A549 (cell line): ENCODE data around the gene EAF1. TPM values are rescaled to one million over a fixed set of nuclear protein-coding genes. Genes with fewer than 3 reads are reported as not detected.

Source experiments
- ATAC-seq, 2 experiments: fragments of 200-7000 bp in 1 of 2; fragments of >200 bp in 1 of 2; cut with Nextera tagmentation in 1 of 2; cut with Tn5 transposase in 1 of 2; 3 replicates each; pipeline versions ENCODE4 v1.8.0 to v1.9.1; 2018 to 2020; ENCODE audit warnings: mild to moderate bottlenecking in 1 of 2, moderate library complexity in 1 of 2
- CTCF ChIA-PET: fragments of 300-600 bp; sonication (Branson Sonifier 250); formaldehyde crosslinking; extraction: SDS; loops from one replicate; lab custom pipeline; 2021; ENCODE audit warnings: antibody characterized with exemption, inconsistent platforms; lab: Yijun Ruan, JAX
- POLR2A ChIA-PET: fragments of 350-600 bp; formaldehyde crosslinking; extraction: SDS; loops from one replicate; lab custom pipeline; 2021; ENCODE audit warnings: antibody characterized with exemption, inconsistent platforms; lab: Yijun Ruan, JAX
- DNase-seq, 2 experiments: peaks; one replicate each; pipeline versions ENCODE4 v3.0.0 to v3.0.0-alpha.2; 2011 to 2016; ENCODE audit warnings: low read depth in 1 of 2, low spot score in 1 of 2
- FAIRE-seq: peaks from 2 replicates; lab custom pipeline; 2011; peaks lifted over from hg19 to GRCh38; lab: Jason Lieb, UNC
- H3K27ac ChIP-seq, 2 experiments: fragments of >200 bp; sonication (Bioruptor Twin); formaldehyde crosslinking; 3 replicates each; pipeline ENCODE4 v1.5.1; 2016 to 2017
- H3K4me1 ChIP-seq: fragments of >200 bp; sonication (Bioruptor Twin); formaldehyde crosslinking; 3 replicates; pipeline ENCODE4 v1.6.1; 2016
- H3K4me2 ChIP-seq: fragments of >200 bp; sonication (Bioruptor Twin); formaldehyde crosslinking; 3 replicates; pipeline ENCODE4 v1.6.1; 2016
- H3K4me3 ChIP-seq: fragments of >200 bp; sonication (Bioruptor Twin); formaldehyde crosslinking; 3 replicates; pipeline ENCODE4 v1.5.1; 2016
- H3K9me3 ChIP-seq: fragments of >200 bp; sonication (Bioruptor Twin); formaldehyde crosslinking; 3 replicates; pipeline ENCODE4 v1.6.1; 2016
- BCL3 ChIP-seq: fragments of >200 bp; sonication (Bioruptor Twin); formaldehyde crosslinking; IDR thresholded peaks from 3 replicates; pipeline ENCODE4 v1.6.1; 2016
- BHLHE40 ChIP-seq: IDR thresholded peaks from 2 replicates; pipeline ENCODE4 v1.6.1; 2012; ENCODE audit warnings: low read depth, low read length, inconsistent platforms
- CBX2 ChIP-seq: fragments of 200-600 bp; sonication (generic); IDR thresholded peaks from 2 replicates; pipeline ENCODE4 v1.6.1; 2016; ENCODE audit warnings: low read depth, mild to moderate bottlenecking, borderline replicate concordance
- ESRRA ChIP-seq: fragments of 150-350 bp; IDR thresholded peaks from 2 replicates; pipeline ENCODE4 v1.6.1; 2014; ENCODE audit warnings: mild to moderate bottlenecking, low read length, borderline replicate concordance
- FOSB ChIP-seq: fragments of 250-450 bp; sonication (Bioruptor Pico); IDR thresholded peaks from 2 replicates; pipeline ENCODE4 v1.5.0; 2020; ENCODE audit warnings: mild to moderate bottlenecking, moderate library complexity
- HDAC2 ChIP-seq: fragments of 200-600 bp; sonication (generic); IDR thresholded peaks from 2 replicates; pipeline ENCODE4 v1.6.1; 2016
- HES2 ChIP-seq: fragments of >200 bp; sonication (Bioruptor Twin); formaldehyde crosslinking; IDR thresholded peaks from 2 replicates; pipeline ENCODE4 v1.6.1; 2016
- HMGXB4 ChIP-seq: fragments of 250-450 bp; sonication (Bioruptor Pico); IDR thresholded peaks from 2 replicates; pipeline ENCODE4 v1.5.0; 2021; ENCODE audit warnings: mild to moderate bottlenecking, moderate library complexity, borderline replicate concordance
- HOXA7 ChIP-seq: fragments of 250-450 bp; sonication (Bioruptor Pico); IDR thresholded peaks from 2 replicates; pipeline ENCODE4 v1.5.0; 2020; ENCODE audit warnings: mild to moderate bottlenecking, moderate library complexity
- HOXB13 ChIP-seq: fragments of 250-450 bp; sonication (Bioruptor Pico); IDR thresholded peaks from 2 replicates; pipeline ENCODE4 v1.5.0; 2020; ENCODE audit warnings: low read depth, mild to moderate bottlenecking, moderate library complexity
- HOXB5 ChIP-seq: fragments of 250-450 bp; sonication (Bioruptor Pico); IDR thresholded peaks from 2 replicates; pipeline ENCODE4 v1.5.0; 2020; ENCODE audit warnings: mild to moderate bottlenecking, moderate library complexity
- JUN ChIP-seq, 2 experiments: fragments of >200 bp; sonication (Bioruptor Twin); formaldehyde crosslinking; IDR thresholded peaks; 2 replicates in 1 of 2; 3 replicates in 1 of 2; pipeline ENCODE4 v1.6.1; 2016 to 2017
- MAFK ChIP-seq: fragments of 450-650 bp; IDR thresholded peaks from 2 replicates; pipeline ENCODE4 v1.6.1; 2014; ENCODE audit not compliant: partially characterized antibody
- MAZ ChIP-seq: fragments of 150-350 bp; IDR thresholded peaks from 2 replicates; pipeline ENCODE4 v1.6.1; 2014; ENCODE audit warnings: antibody characterized with exemption, low read depth, low read length, borderline replicate concordance
- NFE2L2 ChIP-seq: fragments of 150-350 bp; conservative IDR thresholded peaks from 2 replicates; pipeline ENCODE4 v1.6.1; 2014; ENCODE audit warnings: low read length
- PHF8 ChIP-seq: fragments of 200-600 bp; sonication (generic); IDR thresholded peaks from 2 replicates; pipeline ENCODE4 v1.6.1; 2016; ENCODE audit warnings: low read depth, mild to moderate bottlenecking, antibody characterized with exemption, moderate library complexity, borderline replicate concordance
- POLR2A ChIP-seq: IDR thresholded peaks from 2 replicates; pipeline ENCODE4 v1.6.1; 2012; ENCODE audit warnings: mild to moderate bottlenecking, low read length
- POLR2AphosphoS2 ChIP-seq: conservative IDR thresholded peaks from 2 replicates; pipeline ENCODE4 v1.6.1; 2012; ENCODE audit warnings: low read length, improper control_type of control experiment, inconsistent platforms
- RARB ChIP-seq: fragments of 250-450 bp; sonication (Bioruptor Pico); IDR thresholded peaks from 2 replicates; pipeline ENCODE4 v1.8.0; 2021; ENCODE audit warnings: mild to moderate bottlenecking, moderate library complexity
- RCOR1 ChIP-seq: fragments of 150-350 bp; IDR thresholded peaks from 2 replicates; pipeline ENCODE4 v1.6.1; 2014; ENCODE audit warnings: antibody characterized with exemption, low read length, low read depth
- TP53 ChIP-seq: fragments of 250-450 bp; sonication (Bioruptor Pico); IDR thresholded peaks from 2 replicates; pipeline ENCODE4 v1.5.0; 2021; ENCODE audit warnings: mild to moderate bottlenecking, moderate library complexity
- ZC3H11A ChIP-seq: fragments of 450-650 bp; IDR thresholded peaks from 2 replicates; pipeline ENCODE4 v1.6.1; 2014; ENCODE audit warnings: antibody characterized with exemption, mild to moderate bottlenecking
- ZFP36 ChIP-seq: fragments of 450-650 bp; IDR thresholded peaks from 2 replicates; pipeline ENCODE4 v1.6.1; 2014; ENCODE audit warnings: borderline replicate concordance; ENCODE audit not compliant: partially characterized antibody
- WGBS: methylation state at CpG from one replicate; pipeline ENCODE4 v1.1.6; 2017; ENCODE audit errors: missing lambda C conversion rate; 5-methylcytosine and 5-hydroxymethylcytosine counted together
- polyA plus RNA-seq, 4 experiments: library from polyadenylated mRNA; depleted of rRNA in 3 of 4; stranded (reverse); fragments of >200 nt; fragmentation: RNase III in 1 of 4; extraction: RNeasy Plus Mini Kit Qiagen cat#74134 plus additional on column Dnase treatment in 1 of 4; gene quantifications; 2 replicates in 3 of 4; 3 replicates in 1 of 4; pipeline ENCODE4 v1.2.3, GENCODE V29; 2011 to 2017
- TF ChIP-seq, protein P1 (sequence below): fragments of >200 bp; sonication (Bioruptor Twin); formaldehyde crosslinking; IDR thresholded peaks from 3 replicates; pipeline ENCODE4 v1.5.1; 2016

The EAF1 gene
- polyA plus RNA-seq, 2 of the 4 experiments (the other 2 are of a cell fraction), result 13.9 to 20.7 TPM

DNA sequence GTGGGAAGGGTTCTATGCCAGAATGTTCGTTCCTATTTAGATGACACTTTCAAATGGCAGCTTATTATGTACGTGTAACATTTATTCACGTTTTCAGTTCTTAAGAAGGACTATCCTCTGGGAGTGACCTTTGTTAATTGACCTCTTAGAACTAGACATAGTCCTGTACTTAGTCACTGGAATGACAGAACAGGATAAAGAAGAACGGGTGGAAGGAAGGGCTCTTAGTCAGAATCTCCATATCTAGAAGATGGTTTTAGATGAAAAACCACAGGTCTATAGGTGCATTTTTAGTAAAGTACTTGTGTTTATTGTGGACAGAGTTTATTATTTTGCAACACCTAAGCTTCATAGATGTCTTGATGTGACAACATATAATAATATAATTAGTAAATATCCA, 6.5 kb upstream of the EAF1 start:
- H3K4me2 ChIP-seq, result no peak overlapping the region
- 69% methylated on average over 4 of the region's 4 CpGs for WGBS
- no peak overlapping the region for H3K27ac ChIP-seq
- ATAC-seq, result no peak
- no peak overlapping the region for H3K4me3 ChIP-seq
- no peak for FAIRE-seq
- DNase-seq, result no peak
- TF ChIP-seq MAFK, result no peak
- TF ChIP-seq, protein P1, sequence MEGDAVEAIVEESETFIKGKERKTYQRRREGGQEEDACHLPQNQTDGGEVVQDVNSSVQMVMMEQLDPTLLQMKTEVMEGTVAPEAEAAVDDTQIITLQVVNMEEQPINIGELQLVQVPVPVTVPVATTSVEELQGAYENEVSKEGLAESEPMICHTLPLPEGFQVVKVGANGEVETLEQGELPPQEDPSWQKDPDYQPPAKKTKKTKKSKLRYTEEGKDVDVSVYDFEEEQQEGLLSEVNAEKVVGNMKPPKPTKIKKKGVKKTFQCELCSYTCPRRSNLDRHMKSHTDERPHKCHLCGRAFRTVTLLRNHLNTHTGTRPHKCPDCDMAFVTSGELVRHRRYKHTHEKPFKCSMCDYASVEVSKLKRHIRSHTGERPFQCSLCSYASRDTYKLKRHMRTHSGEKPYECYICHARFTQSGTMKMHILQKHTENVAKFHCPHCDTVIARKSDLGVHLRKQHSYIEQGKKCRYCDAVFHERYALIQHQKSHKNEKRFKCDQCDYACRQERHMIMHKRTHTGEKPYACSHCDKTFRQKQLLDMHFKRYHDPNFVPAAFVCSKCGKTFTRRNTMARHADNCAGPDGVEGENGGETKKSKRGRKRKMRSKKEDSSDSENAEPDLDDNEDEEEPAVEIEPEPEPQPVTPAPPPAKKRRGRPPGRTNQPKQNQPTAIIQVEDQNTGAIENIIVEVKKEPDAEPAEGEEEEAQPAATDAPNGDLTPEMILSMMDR, result no peak
- TF ChIP-seq BHLHE40, result no peak
- no peak for TF ChIP-seq CBX2
- TF ChIP-seq HOXB5 (CRISPR knock-in tag), result no peak
- no peak for TF ChIP-seq ESRRA
- TF ChIP-seq BCL3, result no peak
- TF ChIP-seq HMGXB4 (CRISPR knock-in tag), result no peak
- TF ChIP-seq RARB, result no peak
- TF ChIP-seq NFE2L2, result no peak
- TF ChIP-seq TP53, result no peak
- no peak for TF ChIP-seq ZC3H11A
- ChIA-PET POLR2A (no interaction called here), CTCF (no interaction called here)
- no peaks in the 10 kb centered on the region; the same call in 2 of the 3 replicates for H3K4me1 ChIP-seq
- no peaks in the 10 kb centered on the region for H3K9me3 ChIP-seq

GRCh38 chr3:15426579-15427118, 749 bp upstream of the EAF1 start:
- no peak for FAIRE-seq
- ChIA-PET POLR2A (no interaction called here), CTCF (interaction anchor here (0.7 to 1.6 kb wide), 4 partner anchors 94 to 311 kb away, joined by 3 to 5 read pairs (median 3); partner anchors contain the start of gene SH3BP5)
- peak overlapping the region; percentile 81 to 95 for H3K27ac ChIP-seq
- TF ChIP-seq FOSB, result no peak
- no peak for TF ChIP-seq HOXB13 (CRISPR knock-in tag)
- TF ChIP-seq NFE2L2, result no peak
- TF ChIP-seq ZFP36, result no peak
- TF ChIP-seq POLR2AphosphoS2, result no peak
- no peak for TF ChIP-seq JUN (IDR thresholded peaks at IDR 0.05)
- no peak for TF ChIP-seq MAZ
- TF ChIP-seq ESRRA, result no peak
- no peak for TF ChIP-seq PHF8
- no peak for TF ChIP-seq POLR2A
- no peak for TF ChIP-seq HOXA7 (CRISPR knock-in tag)
- no peak for TF ChIP-seq HDAC2
- no peak for TF ChIP-seq HMGXB4 (CRISPR knock-in tag)
- TF ChIP-seq RCOR1, result no peak
- no peak for TF ChIP-seq HES2
- H3K4me3 ChIP-seq, result peak overlapping the region; percentile 84
- no peak for DNase-seq
- no peak for ATAC-seq
- peak overlapping the region; percentile 97 for H3K4me2 ChIP-seq
- 50% methylated on average over 16 of the region's 16 CpGs for WGBS
- no peaks in the 10 kb centered on the region for H3K9me3 ChIP-seq
- peaks cover 21% of the 10 kb centered on the region; the same call in 2 of the 3 replicates for H3K4me1 ChIP-seq
